GM20000 (cell line): Measurements from ENCODE around the gene GTF2IRD1.
"Not testable (repeated sequence)": the region's sequence is repeated elsewhere in the genome, so short reads cannot be mapped to it uniquely, and the experiment has no call there.

Source experiments
- DNase-seq: peaks from one replicate; pipeline ENCODE4 v3.0.0; 2012; ENCODE audit warnings: low spot score
- TF ChIP-seq, protein P1 (sequence below): IDR thresholded peaks from 2 replicates; pipeline ENCODE4 v1.5.1; 2012; ENCODE audit warnings: mild to moderate bottlenecking, control low read depth; ENCODE audit errors: extremely low read depth, missing control alignments

GTF2IRD1 gene

DNA sequence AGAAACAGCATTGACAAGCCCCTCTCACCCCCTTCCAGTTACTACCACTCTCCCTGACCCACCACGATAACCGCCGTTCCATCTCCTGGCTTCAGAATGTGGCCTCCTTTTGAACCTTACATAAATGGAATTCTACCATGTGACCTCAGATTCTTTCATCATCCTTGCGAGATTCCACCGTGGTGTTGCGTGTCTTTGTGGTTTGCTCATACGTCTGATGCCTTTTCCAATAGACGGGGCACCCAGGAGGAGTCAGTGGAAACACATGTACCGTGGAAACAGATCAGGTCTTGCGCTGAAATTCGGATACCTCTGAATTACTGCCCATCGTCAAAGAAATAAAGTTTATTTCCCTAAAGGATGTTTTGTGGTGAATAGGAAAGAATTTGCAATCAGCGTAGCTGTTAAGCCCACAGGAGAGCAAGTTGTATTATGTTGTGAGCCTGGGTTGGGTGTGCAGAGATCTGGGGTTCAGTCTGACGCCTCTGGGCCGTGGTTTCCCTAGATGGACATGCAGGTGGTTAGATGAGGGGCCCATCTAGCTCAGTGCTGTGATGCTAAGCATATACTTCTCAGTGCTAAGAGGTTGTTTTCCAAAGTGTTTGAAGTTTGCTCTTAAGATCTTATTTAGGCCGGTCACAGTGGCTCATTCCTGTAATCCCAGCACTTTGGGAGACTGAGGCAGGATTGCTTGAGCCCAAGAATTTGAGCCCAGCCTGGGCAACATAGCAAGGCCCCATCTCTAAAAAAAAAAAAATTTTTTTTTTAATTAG is 29.1 kb downstream of the GTF2IRD1 start:
- TF ChIP-seq, protein P1, sequence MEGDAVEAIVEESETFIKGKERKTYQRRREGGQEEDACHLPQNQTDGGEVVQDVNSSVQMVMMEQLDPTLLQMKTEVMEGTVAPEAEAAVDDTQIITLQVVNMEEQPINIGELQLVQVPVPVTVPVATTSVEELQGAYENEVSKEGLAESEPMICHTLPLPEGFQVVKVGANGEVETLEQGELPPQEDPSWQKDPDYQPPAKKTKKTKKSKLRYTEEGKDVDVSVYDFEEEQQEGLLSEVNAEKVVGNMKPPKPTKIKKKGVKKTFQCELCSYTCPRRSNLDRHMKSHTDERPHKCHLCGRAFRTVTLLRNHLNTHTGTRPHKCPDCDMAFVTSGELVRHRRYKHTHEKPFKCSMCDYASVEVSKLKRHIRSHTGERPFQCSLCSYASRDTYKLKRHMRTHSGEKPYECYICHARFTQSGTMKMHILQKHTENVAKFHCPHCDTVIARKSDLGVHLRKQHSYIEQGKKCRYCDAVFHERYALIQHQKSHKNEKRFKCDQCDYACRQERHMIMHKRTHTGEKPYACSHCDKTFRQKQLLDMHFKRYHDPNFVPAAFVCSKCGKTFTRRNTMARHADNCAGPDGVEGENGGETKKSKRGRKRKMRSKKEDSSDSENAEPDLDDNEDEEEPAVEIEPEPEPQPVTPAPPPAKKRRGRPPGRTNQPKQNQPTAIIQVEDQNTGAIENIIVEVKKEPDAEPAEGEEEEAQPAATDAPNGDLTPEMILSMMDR = no peak
- DNase-seq = no peak

DNA sequence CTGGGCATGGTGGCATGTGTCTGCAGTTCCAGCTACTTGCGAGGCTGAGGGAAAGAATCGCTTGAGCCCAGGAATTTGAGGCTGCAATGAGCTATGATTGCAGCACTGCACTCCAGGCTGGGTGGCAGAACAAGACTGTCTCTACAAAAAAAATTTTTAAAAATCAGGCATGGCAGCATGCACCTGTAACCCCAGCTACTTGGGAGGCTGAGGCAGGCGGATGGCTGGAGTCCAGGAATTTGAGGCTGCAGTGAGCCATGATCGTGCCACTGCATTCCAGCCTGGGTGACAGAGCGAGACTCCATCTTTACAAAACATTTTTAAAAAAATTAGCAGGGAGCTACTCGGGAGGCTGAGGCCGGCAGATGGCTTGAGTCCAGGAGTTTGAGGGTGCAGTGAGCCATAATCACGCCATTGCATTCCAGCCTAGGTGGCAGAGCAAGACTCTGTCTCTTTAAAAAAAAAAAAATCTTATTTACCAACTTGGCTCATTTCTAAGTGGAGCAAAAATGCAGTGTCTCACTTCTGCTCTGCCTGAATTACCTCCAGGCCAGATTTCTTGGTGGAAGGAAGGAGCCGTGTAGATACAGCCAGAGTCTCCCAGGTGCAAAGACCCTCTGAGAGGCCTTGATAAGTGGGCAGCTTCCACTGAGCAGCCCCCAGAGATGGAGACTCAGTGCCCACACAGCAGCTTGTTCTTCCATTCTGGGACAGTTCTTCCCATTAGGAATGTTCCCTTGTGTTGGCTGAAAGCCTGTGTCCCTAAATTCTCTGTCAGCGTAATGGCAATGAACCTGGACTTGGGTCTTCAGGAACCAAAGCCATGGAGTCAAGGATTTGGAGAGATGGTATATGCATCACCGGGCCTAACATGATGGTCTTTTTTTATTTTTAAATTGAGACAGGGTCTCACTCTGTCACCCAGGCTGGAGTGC is 30.0 kb downstream of the GTF2IRD1 start:
- TF ChIP-seq, protein P1 = no peak
- no peak for DNase-seq

- DNase-seq = no peak
- TF ChIP-seq, protein P1 = no peak
Observed at GRCh38 chr7:74485611-74486010, 31.9 kb downstream of the GTF2IRD1 start.

- not testable (repeated sequence) for DNase-seq
Observed at GRCh38 chr7:74488518-74489030, 34.9 kb downstream of the GTF2IRD1 start.

DNA sequence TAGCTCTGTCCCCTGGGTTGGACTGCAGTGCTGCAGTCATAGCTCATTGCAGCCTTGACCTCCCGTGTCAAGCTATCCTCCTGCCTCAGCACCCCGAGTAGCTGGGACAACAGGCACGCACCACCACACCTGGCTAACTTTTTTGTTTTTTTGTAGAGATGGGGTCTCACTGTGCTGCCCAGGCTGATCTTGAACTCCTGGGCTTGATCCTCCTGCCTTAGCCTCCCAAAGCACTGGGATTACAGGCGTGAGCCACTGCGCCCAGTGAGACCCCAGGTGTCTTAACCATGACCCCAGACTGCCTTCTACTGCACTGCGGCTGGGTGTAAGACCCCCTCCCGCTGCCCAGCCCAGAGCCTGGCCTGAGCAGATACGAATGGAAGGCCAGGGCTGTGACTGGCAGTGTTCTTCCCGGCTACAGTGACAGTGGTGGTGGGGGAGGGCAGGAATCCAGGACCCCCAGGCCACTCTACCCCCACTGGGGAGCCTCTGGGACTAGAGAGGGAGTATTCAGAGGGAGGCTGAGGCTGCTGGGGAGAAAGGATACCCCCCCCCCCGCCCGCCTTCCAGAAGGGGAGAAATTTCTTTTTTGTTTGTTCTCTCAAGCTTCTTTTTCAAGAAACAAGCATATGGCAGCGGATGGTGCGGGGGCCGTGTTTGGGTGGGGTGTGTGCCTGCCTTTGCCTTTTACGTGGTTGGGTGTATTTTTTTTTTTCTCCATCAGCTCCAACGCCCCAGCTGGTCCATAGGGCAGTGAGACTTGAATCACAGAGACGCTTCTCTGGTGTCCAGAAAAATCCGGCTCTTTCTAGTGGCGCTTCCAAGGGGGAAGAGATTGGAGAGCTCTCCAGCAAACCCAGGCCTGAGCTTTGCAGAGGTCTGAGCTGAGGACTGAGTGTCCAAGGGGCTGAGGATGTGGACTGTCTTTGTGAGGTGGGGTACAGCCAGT is 36.6 kb downstream of the GTF2IRD1 start:
- TF ChIP-seq, protein P1 = no peak
- DNase-seq = no peak

DNA sequence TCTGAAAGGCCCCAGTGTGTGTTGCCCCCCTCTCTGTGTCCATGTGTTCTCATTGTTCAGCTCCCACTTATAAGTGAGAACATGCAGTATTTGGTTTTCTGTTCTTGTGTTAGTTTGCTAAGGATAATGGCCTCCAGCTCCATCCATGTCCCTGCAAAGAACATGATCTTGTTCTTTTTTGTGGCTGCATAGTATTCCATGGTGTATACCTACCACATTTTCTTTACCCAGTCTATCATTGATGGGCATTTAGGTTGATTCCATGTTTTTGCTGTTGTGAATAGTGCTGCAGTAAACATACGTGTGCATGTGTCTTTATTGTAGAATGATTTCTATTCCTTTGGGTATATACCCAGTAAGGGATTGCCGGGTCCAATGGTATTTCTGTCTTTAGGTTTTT is 37.8 kb downstream of the GTF2IRD1 start:
- DNase-seq = not testable (repeated sequence)

- DNase-seq = no peak
- TF ChIP-seq, protein P1 = no peak
Observed at GRCh38 chr7:74493295-74493694, 39.6 kb downstream of the GTF2IRD1 start.

DNA sequence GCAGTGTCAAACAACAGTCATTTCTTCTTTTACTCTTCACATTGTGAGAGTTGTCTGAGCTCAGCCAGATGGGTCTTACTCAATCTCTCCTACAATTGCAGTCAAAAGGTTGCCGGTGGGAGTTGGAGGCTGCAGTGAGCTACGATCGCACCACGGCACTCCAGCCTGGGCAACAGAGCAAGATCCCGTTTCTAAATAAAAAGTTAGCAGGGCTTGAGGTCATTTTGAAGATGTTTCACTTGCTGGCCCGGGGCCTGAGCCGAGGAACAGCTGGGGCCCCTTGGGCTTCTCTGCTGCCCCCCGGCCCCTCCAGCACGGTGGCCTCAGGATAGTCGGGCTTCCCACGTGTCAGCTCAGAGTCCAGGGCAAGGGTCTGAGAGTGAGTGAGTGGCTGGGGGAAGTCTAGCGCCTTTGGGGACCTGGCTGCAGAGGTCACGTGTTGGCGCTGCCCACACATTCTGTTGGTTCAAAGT is 40.4 kb downstream of the GTF2IRD1 start:
- TF ChIP-seq, protein P1 = no peak
- no peak for DNase-seq
